ENCODE measurements around the gene WDR33.

The WDR33 gene

DNA sequence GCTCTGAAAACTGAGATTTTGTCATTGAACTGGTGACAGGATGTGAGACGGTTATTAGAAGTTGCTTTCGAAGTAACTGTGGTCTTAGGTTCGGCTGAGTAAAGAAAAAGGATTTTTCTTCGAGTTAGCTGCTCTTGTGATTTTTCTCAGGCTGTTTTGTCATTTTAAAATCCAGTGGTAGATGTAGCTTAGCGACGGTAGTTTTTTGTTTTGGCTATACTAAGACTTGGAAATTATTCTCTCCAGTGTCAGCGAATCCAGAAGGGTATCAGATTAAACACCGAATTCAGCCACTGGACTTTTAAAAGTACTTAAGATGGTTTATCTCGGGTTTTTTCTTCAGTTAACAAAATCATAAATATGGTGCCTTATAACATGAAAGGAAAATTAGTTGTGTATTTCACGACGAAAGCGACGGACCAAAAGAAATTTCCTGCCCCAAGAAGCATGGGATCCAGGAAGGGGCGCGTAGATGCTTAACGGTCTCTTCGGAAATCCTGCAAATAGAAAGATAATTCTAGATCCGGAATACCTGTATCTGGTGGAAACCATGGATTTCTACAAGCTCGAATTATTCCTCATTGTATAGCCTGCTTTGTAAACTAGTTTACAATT, 108.5 kb downstream of the WDR33 start:
- Histone ChIP-seq H3K4me2 (ENCODE audit: low read length) (peak overlapping the region; percentile 98), H3K23ac (ENCODE audit: low read length) (no peak overlapping the region), H2AFZ (ENCODE audit: insufficient read depth, low read length, poor library complexity) (no peak overlapping the region), H3K36me3 (ENCODE audit: control insufficient read depth in 1 of 2, insufficient read depth in 2 of 2, low read length in 2 of 2) (peaks cover 12% of the 10 kb centered on the region in 2 experiments), H3K9me3 (ENCODE audit: insufficient read depth, low read depth, low read length) (no peaks in the 10 kb centered on the region), H4K91ac (ENCODE audit: low read depth, low read length) (peak overlapping the region; percentile 88), H3K18ac (ENCODE audit: low read length) (no peak overlapping the region), H3K27me3 (ENCODE audit: insufficient read depth, low read length) (no peaks in the 10 kb centered on the region), H3K4me3 (ENCODE audit: low read depth, low read length) (peak overlapping the region; percentile 92), H3K79me1 (ENCODE audit: low read length) (peaks cover 10% of the 10 kb centered on the region), H4K12ac (ENCODE audit: low read depth, low read length) (peak overlapping the region; percentile 92), H3K27ac (ENCODE audit: low read depth, low read length) (peak overlapping the region; percentile 92), H3K4ac (ENCODE audit: low read depth, low read length) (no peak overlapping the region), H3K4me1 (ENCODE audit: control insufficient read depth in 1 of 2, insufficient read depth in 2 of 2, low read length in 2 of 2) (peaks cover 5 to 10% of the 10 kb centered on the region in 2 experiments), H3K14ac (ENCODE audit: low read length) (peak overlapping the region; percentile 98), H2BK12ac (ENCODE audit: low read length) (no peak overlapping the region), H2BK5ac (ENCODE audit: low read depth, low read length, poor library complexity) (no peak overlapping the region), H3K79me2 (ENCODE audit: control insufficient read depth, insufficient read depth, low read length, poor library complexity) (peaks cover 9% of the 10 kb centered on the region), H4K8ac (ENCODE audit: low read depth, low read length) (peak overlapping the region; percentile 94), H3K9ac (ENCODE audit: low read length) (peak overlapping the region; percentile 96), H2AK5ac (ENCODE audit: low read length) (no peak overlapping the region), H2BK120ac (ENCODE audit: insufficient read depth, low read length, poor library complexity) (no peak overlapping the region)
- no peak for DNase-seq
- no CpG with 5 or more reads among the region's 19 CpGs for WGBS (ENCODE audit: extremely low coverage, insufficient coverage, insufficient read length)

DNA sequence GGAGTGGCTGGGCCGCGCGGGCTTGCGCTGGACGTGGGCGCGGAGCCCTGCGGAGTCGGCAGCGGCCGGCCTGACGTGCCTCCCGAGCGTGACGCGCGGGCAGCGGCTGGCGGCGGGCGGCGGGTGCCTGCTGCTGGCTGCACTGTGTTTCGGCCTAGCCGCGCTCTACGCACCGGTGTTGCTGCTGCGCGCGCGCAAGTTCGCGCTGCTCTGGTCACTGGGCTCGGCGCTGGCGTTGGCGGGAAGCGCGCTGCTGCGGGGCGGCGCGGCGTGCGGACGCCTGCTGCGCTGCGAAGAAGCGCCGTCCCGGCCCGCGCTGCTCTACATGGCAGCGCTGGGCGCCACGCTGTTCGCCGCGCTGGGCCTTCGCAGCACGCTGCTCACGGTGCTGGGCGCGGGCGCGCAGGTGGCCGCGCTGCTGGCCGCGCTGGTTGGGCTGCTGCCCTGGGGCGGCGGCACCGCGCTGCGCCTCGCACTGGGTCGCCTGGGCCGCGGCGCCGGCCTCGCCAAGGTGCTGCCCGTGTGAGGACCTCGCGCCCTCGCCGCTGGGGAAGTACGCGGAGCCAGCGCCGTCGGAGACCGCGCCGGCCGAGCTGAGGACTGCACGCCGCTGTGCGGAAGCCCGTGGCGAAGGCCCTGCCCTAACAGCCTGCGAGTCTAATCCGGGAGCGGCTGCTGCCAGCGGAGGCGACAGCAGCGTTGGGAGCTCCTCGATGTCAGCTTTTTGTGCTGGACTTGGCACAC, 109.1 kb downstream of the WDR33 start:
- Histone ChIP-seq H4K91ac (ENCODE audit: low read depth, low read length) (peak overlapping the region; percentile 88), H3K4me3 (ENCODE audit: low read depth, low read length) (peak overlapping the region; percentile 92), H3K9ac (ENCODE audit: low read length) (peak overlapping the region; percentile 96), H3K4ac (ENCODE audit: low read depth, low read length) (peak overlapping the region; percentile 57), H3K4me2 (ENCODE audit: low read length) (peak overlapping the region; percentile 98), H3K23ac (ENCODE audit: low read length) (no peak overlapping the region), H3K14ac (ENCODE audit: low read length) (peak overlapping the region; percentile 98), H3K27ac (ENCODE audit: low read depth, low read length) (peak overlapping the region; percentile 92), H2AK5ac (ENCODE audit: low read length) (peak overlapping the region; percentile 15), H3K27me3 (ENCODE audit: insufficient read depth, low read length) (no peaks in the 10 kb centered on the region), H2AFZ (ENCODE audit: insufficient read depth, low read length, poor library complexity) (peak overlapping the region; percentile 92), H2BK12ac (ENCODE audit: low read length) (no peak overlapping the region), H3K36me3 (ENCODE audit: control insufficient read depth in 1 of 2, insufficient read depth in 2 of 2, low read length in 2 of 2) (peaks cover 9 to 10% of the 10 kb centered on the region in 2 experiments), H3K4me1 (ENCODE audit: control insufficient read depth in 1 of 2, insufficient read depth in 2 of 2, low read length in 2 of 2) (peaks cover 5 to 10% of the 10 kb centered on the region in 2 experiments), H2BK120ac (ENCODE audit: insufficient read depth, low read length, poor library complexity) (peak overlapping the region; percentile 84), H3K9me3 (ENCODE audit: insufficient read depth, low read depth, low read length) (no peaks in the 10 kb centered on the region), H3K79me1 (ENCODE audit: low read length) (peaks cover 10% of the 10 kb centered on the region), H3K79me2 (ENCODE audit: control insufficient read depth, insufficient read depth, low read length, poor library complexity) (peaks cover 9% of the 10 kb centered on the region), H4K12ac (ENCODE audit: low read depth, low read length) (peak overlapping the region; percentile 92), H2BK5ac (ENCODE audit: low read depth, low read length, poor library complexity) (peak overlapping the region; percentile 93), H4K8ac (ENCODE audit: low read depth, low read length) (peak overlapping the region; percentile 94), H3K18ac (ENCODE audit: low read length) (peak overlapping the region; percentile 78)
- WGBS (ENCODE audit: extremely low coverage, insufficient coverage, insufficient read length): no CpG with 5 or more reads among the region's 108 CpGs
- peak; percentile 84 to 85 for DNase-seq

DNA sequence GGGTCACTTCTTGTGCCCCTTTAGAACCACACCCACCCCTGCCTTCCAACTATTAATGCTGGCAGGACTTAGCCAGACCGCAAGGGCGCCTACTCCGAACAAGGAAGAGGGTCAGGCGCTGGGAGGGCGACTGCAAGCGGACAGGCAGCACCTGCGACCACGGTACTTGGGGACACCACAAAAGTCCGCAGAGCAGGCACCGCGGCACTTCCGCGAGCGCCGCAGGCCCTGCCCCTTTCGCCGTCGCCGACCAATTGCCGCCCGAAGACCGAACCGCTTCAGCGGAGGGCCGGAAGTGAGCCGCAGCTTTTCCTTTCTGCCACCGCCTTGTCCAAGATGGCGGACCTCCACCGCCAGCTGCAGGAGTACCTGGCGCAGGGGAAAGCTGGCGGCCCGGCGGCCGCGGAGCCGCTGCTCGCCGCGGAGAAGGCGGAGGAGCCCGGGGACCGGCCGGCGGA, 109.7 kb downstream of the WDR33 start, which contains the start of gene SFT2D3:
Gene SFT2D3, plus strand, starts transcription at position 305 of the 458 bp plus-strand sequence. Its CDS starts 32 bp downstream, at position 337.
- Histone ChIP-seq H3K36me3 (ENCODE audit: control insufficient read depth in 1 of 2, insufficient read depth in 2 of 2, low read length in 2 of 2) (peaks cover 5 to 9% of the 10 kb centered on the region in 2 experiments), H3K9ac (ENCODE audit: low read length) (peak within 1 kb of the TSS; percentile 96), H3K18ac (ENCODE audit: low read length) (peak within 1 kb of the TSS; percentile 80), H3K23ac (ENCODE audit: low read length) (no peak within 1 kb of the TSS), H3K14ac (ENCODE audit: low read length) (peak within 1 kb of the TSS; percentile 98), H4K91ac (ENCODE audit: low read depth, low read length) (peak within 1 kb of the TSS; percentile 88), H4K12ac (ENCODE audit: low read depth, low read length) (peak within 1 kb of the TSS; percentile 92), H2BK5ac (ENCODE audit: low read depth, low read length, poor library complexity) (peak within 1 kb of the TSS; percentile 93), H3K79me2 (ENCODE audit: control insufficient read depth, insufficient read depth, low read length, poor library complexity) (peaks cover 9% of the 10 kb centered on the region), H3K4ac (ENCODE audit: low read depth, low read length) (peak within 1 kb of the TSS; percentile 77), H3K27me3 (ENCODE audit: insufficient read depth, low read length) (no peaks in the 10 kb centered on the region), H3K4me3 (ENCODE audit: low read depth, low read length) (peak within 1 kb of the TSS; percentile 92), H4K8ac (ENCODE audit: low read depth, low read length) (peak within 1 kb of the TSS; percentile 94), H2BK12ac (ENCODE audit: low read length) (no peak within 1 kb of the TSS), H3K79me1 (ENCODE audit: low read length) (peaks cover 10% of the 10 kb centered on the region), H3K27ac (ENCODE audit: low read depth, low read length) (peak within 1 kb of the TSS; percentile 92), H2AFZ (ENCODE audit: insufficient read depth, low read length, poor library complexity) (peak within 1 kb of the TSS; percentile 92), H2AK5ac (ENCODE audit: low read length) (peak within 1 kb of the TSS; percentile 51), H3K4me2 (ENCODE audit: low read length) (peak within 1 kb of the TSS; percentile 98), H3K9me3 (ENCODE audit: insufficient read depth, low read depth, low read length) (no peaks in the 10 kb centered on the region), H3K4me1 (ENCODE audit: control insufficient read depth in 1 of 2, insufficient read depth in 2 of 2, low read length in 2 of 2) (peaks cover 5 to 10% of the 10 kb centered on the region in 2 experiments), H2BK120ac (ENCODE audit: insufficient read depth, low read length, poor library complexity) (peak within 1 kb of the TSS; percentile 84)
- peak; percentile 92 to 93 for DNase-seq
- WGBS (ENCODE audit: extremely low coverage, insufficient coverage, insufficient read length): no CpG with 5 or more reads among the region's 44 CpGs

GRCh38 chr2:127700527-127701192, 110.3 kb downstream of the WDR33 start:
- Histone ChIP-seq H4K8ac (ENCODE audit: low read depth, low read length) (peak overlapping the region; percentile 91), H2BK12ac (ENCODE audit: low read length) (no peak overlapping the region), H3K4me2 (ENCODE audit: low read length) (peak overlapping the region; percentile 98), H3K4ac (ENCODE audit: low read depth, low read length) (peak overlapping the region; percentile 77), H3K27ac (ENCODE audit: low read depth, low read length) (peak overlapping the region; percentile 92), H2BK5ac (ENCODE audit: low read depth, low read length, poor library complexity) (peak overlapping the region; percentile 67), H3K79me1 (ENCODE audit: low read length) (peaks cover 10% of the 10 kb centered on the region), H2BK120ac (ENCODE audit: insufficient read depth, low read length, poor library complexity) (peak overlapping the region; percentile 44), H3K18ac (ENCODE audit: low read length) (peak overlapping the region; percentile 80), H3K14ac (ENCODE audit: low read length) (peak overlapping the region; percentile 85), H3K23ac (ENCODE audit: low read length) (no peak overlapping the region), H3K79me2 (ENCODE audit: control insufficient read depth, insufficient read depth, low read length, poor library complexity) (peaks cover 9% of the 10 kb centered on the region), H3K4me1 (ENCODE audit: control insufficient read depth in 1 of 2, insufficient read depth in 2 of 2, low read length in 2 of 2) (peaks cover 5 to 10% of the 10 kb centered on the region in 2 experiments), H3K4me3 (ENCODE audit: low read depth, low read length) (peak overlapping the region; percentile 92), H4K91ac (ENCODE audit: low read depth, low read length) (peak overlapping the region; percentile 73), H2AK5ac (ENCODE audit: low read length) (peak overlapping the region; percentile 51), H3K9ac (ENCODE audit: low read length) (peak overlapping the region; percentile 83), H4K12ac (ENCODE audit: low read depth, low read length) (peak overlapping the region; percentile 85), H3K9me3 (ENCODE audit: insufficient read depth, low read depth, low read length) (no peaks in the 10 kb centered on the region), H2AFZ (ENCODE audit: insufficient read depth, low read length, poor library complexity) (peak overlapping the region; percentile 65), H3K27me3 (ENCODE audit: insufficient read depth, low read length) (no peaks in the 10 kb centered on the region), H3K36me3 (ENCODE audit: control insufficient read depth in 1 of 2, insufficient read depth in 2 of 2, low read length in 2 of 2) (peaks cover 2 to 5% of the 10 kb centered on the region in 2 experiments)
- DNase-seq: peak; percentile 88 to 93
- WGBS (ENCODE audit: extremely low coverage, insufficient coverage, insufficient read length): no CpG with 5 or more reads among the region's 17 CpGs

All from trophoblast cell (in vitro differentiated cells and primary cell).